ENCODE measurements around the gene SYNRG.
"Not testable (repeated sequence)": the region's sequence is repeated elsewhere in the genome, so short reads cannot be mapped to it uniquely, and the experiment has no call there.

Gene SYNRG, protein sequence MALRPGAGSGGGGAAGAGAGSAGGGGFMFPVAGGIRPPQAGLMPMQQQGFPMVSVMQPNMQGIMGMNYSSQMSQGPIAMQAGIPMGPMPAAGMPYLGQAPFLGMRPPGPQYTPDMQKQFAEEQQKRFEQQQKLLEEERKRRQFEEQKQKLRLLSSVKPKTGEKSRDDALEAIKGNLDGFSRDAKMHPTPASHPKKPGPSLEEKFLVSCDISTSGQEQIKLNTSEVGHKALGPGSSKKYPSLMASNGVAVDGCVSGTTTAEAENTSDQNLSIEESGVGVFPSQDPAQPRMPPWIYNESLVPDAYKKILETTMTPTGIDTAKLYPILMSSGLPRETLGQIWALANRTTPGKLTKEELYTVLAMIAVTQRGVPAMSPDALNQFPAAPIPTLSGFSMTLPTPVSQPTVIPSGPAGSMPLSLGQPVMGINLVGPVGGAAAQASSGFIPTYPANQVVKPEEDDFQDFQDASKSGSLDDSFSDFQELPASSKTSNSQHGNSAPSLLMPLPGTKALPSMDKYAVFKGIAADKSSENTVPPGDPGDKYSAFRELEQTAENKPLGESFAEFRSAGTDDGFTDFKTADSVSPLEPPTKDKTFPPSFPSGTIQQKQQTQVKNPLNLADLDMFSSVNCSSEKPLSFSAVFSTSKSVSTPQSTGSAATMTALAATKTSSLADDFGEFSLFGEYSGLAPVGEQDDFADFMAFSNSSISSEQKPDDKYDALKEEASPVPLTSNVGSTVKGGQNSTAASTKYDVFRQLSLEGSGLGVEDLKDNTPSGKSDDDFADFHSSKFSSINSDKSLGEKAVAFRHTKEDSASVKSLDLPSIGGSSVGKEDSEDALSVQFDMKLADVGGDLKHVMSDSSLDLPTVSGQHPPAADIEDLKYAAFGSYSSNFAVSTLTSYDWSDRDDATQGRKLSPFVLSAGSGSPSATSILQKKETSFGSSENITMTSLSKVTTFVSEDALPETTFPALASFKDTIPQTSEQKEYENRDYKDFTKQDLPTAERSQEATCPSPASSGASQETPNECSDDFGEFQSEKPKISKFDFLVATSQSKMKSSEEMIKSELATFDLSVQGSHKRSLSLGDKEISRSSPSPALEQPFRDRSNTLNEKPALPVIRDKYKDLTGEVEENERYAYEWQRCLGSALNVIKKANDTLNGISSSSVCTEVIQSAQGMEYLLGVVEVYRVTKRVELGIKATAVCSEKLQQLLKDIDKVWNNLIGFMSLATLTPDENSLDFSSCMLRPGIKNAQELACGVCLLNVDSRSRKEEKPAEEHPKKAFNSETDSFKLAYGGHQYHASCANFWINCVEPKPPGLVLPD (N-terminal part only)

DNA sequence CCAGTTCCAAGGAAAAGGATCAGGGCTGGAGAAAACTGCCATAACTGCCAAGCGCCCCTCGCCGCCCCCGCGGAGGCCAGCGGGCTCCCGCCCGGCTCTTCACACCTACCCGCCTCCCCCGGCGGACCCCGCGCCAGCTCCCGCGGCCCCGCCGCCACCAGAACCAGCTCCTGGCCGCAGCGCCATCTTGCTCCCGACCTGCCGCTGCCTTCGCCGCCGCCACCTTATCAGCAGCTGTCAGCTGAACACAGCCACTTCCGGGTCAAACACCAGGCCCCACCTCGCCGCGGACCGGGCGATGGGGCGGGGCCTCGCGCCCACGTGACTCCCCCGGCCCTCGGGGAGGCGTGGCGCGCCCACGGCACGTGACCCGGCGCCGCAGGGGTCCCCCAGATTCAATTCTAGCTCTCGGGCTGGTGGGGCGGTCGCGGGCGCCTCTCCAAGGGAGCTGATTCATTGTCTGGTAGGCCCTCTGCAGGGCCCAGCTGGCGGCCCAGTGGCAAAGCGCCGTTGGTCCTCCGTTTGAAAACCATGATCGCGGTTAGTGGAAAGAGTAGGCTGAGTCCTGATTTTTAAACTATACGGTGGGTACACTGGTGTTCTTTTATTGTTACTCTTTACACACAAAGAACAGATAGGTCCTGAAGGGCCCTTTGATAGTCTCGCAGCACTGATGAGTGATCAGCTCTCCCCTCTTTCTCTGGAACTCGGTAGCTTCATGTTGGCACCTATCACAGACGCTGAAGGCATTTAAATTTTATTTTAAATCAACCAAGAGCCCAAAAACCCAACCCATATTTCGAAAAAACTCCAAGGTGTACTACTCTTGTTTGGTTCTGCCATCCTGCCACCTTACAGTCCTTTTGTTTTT lies at the start of gene SYNRG:
Gene SYNRG (minus strand): TSS at position 249 of the 871 bp plus-strand sequence. CDS start 63 bp downstream, at position 186.
- peak; percentile 96 for DNase-seq (ENCODE audit: low spot score)

- no peak for DNase-seq (ENCODE audit: low spot score)
Measured at GRCh38 chr17:37657202-37657601, 48.0 kb upstream of the SYNRG start.

DNA sequence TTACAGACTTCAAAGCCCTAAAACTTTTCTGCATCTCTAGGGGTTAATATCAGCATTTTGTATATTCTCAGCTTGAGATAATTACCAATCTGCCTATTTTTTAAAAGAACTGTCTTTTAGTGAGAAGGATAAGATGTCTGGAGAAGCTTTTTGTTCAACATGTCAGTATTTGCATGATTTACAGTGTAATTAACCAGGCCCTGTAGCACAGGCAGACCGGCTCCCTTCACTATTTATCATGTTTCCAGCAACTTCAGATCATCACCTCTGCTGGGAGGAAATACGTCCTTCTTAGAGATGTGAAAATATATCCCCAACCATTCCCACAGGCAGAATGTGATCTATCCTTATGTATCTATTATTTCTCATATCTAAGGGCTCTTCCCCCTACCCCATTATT lies 42.6 kb upstream of the SYNRG start:
- no peak for DNase-seq (ENCODE audit: low spot score)

DNA sequence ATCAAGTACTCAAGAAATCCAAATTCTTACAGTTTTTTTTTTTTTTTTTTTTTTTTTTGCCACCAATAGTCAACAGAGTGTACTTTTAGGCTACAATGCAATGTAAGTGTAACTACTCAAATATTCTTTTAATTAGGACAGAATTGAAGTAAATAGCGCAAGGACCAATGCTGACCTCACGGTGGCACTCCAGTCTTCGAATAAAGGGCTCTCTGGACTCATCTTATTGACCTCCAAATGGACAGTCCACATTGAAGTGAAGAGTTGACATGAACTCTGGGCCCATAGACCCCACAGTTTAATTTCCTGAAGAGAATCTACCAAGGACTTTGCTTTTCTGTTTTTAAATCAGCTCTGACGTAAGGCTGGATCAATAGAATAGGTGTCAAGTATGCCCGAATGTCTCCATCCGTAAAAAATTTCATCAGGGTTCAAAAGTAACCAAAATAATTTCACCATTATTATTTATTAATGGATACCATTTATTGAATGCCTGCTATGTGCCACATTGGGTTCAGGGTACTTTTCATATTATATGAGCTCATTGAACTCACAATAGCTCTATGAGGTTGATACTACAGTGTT lies 41.3 kb upstream of the SYNRG start:
- DNase-seq (ENCODE audit: low spot score), result peak; percentile 4

DNA sequence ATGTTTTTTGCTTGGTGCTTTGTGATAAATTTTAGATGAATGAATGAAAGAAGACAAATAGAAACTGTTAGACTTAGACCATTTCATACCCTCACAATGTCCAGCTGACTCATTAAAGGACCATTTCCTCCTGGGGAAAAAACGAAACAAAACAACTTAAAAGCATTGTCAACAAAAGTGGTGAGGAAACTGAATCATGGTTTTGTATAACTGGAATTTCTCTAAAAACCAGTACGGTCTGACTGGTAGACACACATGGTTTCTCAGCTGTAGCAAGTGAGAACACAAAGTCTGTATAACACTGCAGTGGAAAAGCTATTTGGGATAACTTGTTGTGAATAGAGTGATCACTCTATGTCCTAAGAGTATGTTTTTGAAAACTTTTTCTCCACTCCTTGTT lies 39.3 kb upstream of the SYNRG start:
- no peak for DNase-seq (ENCODE audit: low spot score)

- no peak for DNase-seq (ENCODE audit: low spot score)
Measured at GRCh38 chr17:37647856-37648255, 38.6 kb upstream of the SYNRG start.

- DNase-seq (ENCODE audit: low spot score), result no peak
Measured at GRCh38 chr17:37643869-37644268, 34.7 kb upstream of the SYNRG start.

GRCh38 chr17:37643118-37643766 lies 34.0 kb upstream of the SYNRG start, which contains the start of gene DDX52:
Gene DDX52, minus strand, starts transcription at chr17:37643446. Its CDS starts 26 bp downstream, at chr17:37643420.
- DNase-seq (ENCODE audit: low spot score), result peak; percentile 88

- peak; percentile 3 for DNase-seq (ENCODE audit: low spot score)
Measured at GRCh38 chr17:37642681-37643080, 33.5 kb upstream of the SYNRG start.

DNA sequence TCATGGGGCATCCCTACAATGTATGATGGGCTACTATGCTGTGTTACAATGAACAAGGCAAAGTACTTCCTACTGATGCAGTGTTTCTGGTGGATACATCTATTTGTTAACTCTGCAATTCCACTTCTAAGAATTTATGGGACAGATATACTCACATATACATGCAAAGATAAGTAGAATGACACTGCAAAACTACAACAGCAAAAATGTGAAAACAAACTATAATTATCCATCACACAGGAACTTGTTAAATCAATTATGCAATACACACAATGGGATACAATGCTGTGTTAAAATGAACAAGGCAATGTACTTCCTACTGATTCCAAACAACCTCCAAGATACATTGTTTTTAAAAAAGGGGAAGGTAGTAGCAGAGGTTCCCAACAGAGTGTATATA lies 30.8 kb upstream of the SYNRG start:
- no peak for DNase-seq (ENCODE audit: low spot score)

DNA sequence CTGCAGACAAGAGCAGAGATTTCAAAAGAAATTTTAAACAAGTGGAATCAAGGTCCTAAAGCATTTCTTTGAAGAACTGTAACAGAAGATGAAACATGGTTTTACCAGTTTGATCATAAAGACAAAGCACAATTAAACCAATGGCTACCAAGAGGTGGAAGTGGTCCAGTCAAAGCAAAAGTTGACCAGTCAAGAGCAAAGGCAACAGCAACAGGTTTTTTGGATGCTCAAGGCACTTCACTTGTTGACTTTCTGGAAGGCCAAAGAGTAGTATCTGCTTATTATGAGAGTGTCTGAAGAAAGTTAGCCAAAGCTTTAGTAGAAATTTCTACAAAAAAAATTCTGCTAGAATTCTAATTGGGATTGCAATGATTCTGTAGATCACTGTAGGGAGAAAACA lies 28.7 kb upstream of the SYNRG start:
- no peak for DNase-seq (ENCODE audit: low spot score)

GRCh38 chr17:37616430-37616829 lies 7.2 kb upstream of the SYNRG start:
- not testable (repeated sequence) for DNase-seq (ENCODE audit: low spot score)

DNA sequence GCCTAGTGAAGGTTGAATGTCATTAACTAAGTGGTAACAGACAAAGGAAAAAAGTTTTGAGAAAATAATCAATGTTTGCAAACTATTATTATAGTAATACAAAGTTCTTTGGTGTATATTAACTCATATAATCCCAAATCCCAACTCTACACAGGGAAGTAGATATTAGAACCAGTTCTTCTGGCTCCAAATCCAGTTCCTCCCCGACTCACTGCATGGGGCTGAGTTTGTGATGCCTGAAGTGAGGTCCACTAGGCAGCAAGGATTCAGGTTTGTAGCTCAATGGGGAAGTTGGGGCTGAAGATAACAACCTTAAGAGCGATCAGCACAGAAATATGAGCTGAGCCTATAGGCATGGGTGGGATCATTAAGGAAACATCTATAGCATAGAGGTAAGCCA lies 5.6 kb upstream of the SYNRG start:
- DNase-seq (ENCODE audit: low spot score), result no peak

GRCh38 chr17:37614391-37614790 lies 5.2 kb upstream of the SYNRG start:
- DNase-seq (ENCODE audit: low spot score), result no peak

DNA sequence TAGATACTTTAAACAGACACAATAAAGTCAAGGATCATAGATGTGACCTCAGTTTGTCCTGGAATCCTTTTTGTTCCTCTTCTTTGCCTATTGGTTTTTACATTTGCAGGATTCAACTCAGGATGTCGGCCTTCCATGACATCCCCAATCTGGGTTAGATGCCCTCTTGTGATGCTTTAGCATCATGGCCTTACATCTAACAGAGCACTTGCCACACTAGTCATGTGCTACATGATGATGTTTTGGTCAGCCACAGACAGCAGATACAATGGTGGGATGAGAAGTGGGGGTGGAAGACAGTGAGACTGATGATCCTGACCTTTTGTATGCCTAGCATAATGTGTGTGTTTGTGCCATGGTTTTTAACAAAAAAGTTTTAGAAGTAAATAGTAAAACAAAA lies 1.8 kb upstream of the SYNRG start:
- peak; percentile 13 for DNase-seq (ENCODE audit: low spot score)

- DNase-seq (ENCODE audit: low spot score), result not testable (repeated sequence)
Measured at GRCh38 chr17:37610041-37610420, 813 bp upstream of the SYNRG start.

- peak; percentile 29 for DNase-seq (ENCODE audit: low spot score)
Measured at GRCh38 chr17:37608351-37609169, 658 bp downstream of the SYNRG start.

- no peak for DNase-seq (ENCODE audit: low spot score)
Measured at GRCh38 chr17:37607637-37608331, 1.4 kb downstream of the SYNRG start.

All from putamen (tissue), 1 donor.